ENCODE results near the gene AGAP1.

DNA sequence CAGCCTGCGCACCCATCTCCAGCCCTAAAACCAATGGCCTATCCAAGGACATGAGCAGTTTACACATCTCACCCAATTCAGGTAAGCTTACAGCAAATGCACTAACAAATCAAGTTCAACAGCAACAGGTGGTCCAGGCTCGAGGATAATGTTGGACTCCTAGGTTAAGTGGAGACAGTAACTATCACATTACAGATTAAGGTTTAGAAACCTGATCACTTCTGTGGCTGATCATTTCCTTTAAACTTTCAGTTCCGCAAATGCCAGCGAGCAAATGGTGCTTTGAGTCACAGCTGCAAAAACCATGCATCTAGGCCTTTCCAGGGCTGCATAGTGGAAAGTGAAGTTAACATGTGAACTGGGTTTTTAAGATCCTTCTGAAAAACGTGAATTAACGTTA, 415.0 kb downstream of the AGAP1 start:
- TF ChIP-seq, protein P1, sequence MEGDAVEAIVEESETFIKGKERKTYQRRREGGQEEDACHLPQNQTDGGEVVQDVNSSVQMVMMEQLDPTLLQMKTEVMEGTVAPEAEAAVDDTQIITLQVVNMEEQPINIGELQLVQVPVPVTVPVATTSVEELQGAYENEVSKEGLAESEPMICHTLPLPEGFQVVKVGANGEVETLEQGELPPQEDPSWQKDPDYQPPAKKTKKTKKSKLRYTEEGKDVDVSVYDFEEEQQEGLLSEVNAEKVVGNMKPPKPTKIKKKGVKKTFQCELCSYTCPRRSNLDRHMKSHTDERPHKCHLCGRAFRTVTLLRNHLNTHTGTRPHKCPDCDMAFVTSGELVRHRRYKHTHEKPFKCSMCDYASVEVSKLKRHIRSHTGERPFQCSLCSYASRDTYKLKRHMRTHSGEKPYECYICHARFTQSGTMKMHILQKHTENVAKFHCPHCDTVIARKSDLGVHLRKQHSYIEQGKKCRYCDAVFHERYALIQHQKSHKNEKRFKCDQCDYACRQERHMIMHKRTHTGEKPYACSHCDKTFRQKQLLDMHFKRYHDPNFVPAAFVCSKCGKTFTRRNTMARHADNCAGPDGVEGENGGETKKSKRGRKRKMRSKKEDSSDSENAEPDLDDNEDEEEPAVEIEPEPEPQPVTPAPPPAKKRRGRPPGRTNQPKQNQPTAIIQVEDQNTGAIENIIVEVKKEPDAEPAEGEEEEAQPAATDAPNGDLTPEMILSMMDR (IDR thresholded peaks at IDR 0.05; ENCODE audit: low read depth, low read length, poor library complexity, severe bottlenecking), result no peak
- TF ChIP-seq EZH2phosphoT487 (IDR thresholded peaks at IDR 0.05; ENCODE audit: borderline replicate concordance, low read length), result no peak

Data from DOHH2 (cell line).